Smooth muscle cell (in vitro differentiated cells): Measurements from ENCODE around the gene CCDC154. TPM values are rescaled to one million over a fixed set of nuclear protein-coding genes. Genes with fewer than 3 reads are reported as not detected.

Source experiments
- DNase-seq: peaks from one replicate; lab custom pipeline; 2025; ENCODE audit not compliant: unreplicated experiment; lab: John Stamatoyannopoulos, UW
- H2AFZ ChIP-seq: fragments of 200-600 bp; sonication (generic); 2 replicates; pipeline ENCODE4 v1.6.0; 2016; ENCODE audit warnings: antibody characterized with exemption, low read depth, mild to moderate bottlenecking
- H3F3A ChIP-seq: fragments of 200-600 bp; sonication (generic); 2 replicates; pipeline ENCODE4 v1.6.0; 2017; ENCODE audit warnings: antibody characterized with exemption, low read depth
- H3K27ac ChIP-seq: fragments of 200-600 bp; sonication (generic); 2 replicates; pipeline ENCODE4 v1.5.1; 2016; ENCODE audit warnings: low read depth, mild to moderate bottlenecking
- H3K27me3 ChIP-seq: fragments of 200-600 bp; sonication (generic); 2 replicates; pipeline ENCODE4 v1.6.1; 2016; ENCODE audit warnings: low read depth, mild to moderate bottlenecking
- H3K36me3 ChIP-seq: fragments of 200-600 bp; sonication (generic); 2 replicates; pipeline ENCODE4 v1.5.1; 2016; ENCODE audit warnings: low read depth
- H3K4me1 ChIP-seq: fragments of 200-600 bp; sonication (generic); 2 replicates; pipeline ENCODE4 v1.5.1; 2016; ENCODE audit warnings: low read depth
- H3K4me2 ChIP-seq: fragments of 200-600 bp; sonication (generic); 2 replicates; pipeline ENCODE4 v1.6.0; 2016; ENCODE audit warnings: mild to moderate bottlenecking
- H3K4me3 ChIP-seq: fragments of 200-600 bp; sonication (generic); 2 replicates; pipeline ENCODE4 v1.5.1; 2016; ENCODE audit warnings: mild to moderate bottlenecking
- H3K79me2 ChIP-seq: fragments of 200-600 bp; sonication (generic); 2 replicates; pipeline ENCODE4 v1.6.0; 2016; ENCODE audit warnings: low read depth, mild to moderate bottlenecking
- H3K9ac ChIP-seq: fragments of 200-600 bp; sonication (generic); 2 replicates; pipeline ENCODE4 v1.6.0; 2016; ENCODE audit warnings: low read depth
- H3K9me3 ChIP-seq: fragments of 200-600 bp; sonication (generic); replicated peaks from 2 replicates; pipeline ENCODE4 v1.5.1; 2016; ENCODE audit warnings: low read depth
- H4K20me1 ChIP-seq: fragments of 200-600 bp; sonication (generic); 2 replicates; pipeline ENCODE4 v1.6.0; 2016; ENCODE audit warnings: low read depth
- CTCF ChIP-seq: fragments of 200-600 bp; sonication (generic); IDR thresholded peaks from 2 replicates; pipeline ENCODE4 v1.5.1; 2017; ENCODE audit warnings: borderline replicate concordance, mild to moderate bottlenecking, antibody characterized with exemption; ENCODE audit not compliant: insufficient read depth, poor library complexity, severe bottlenecking
- WGBS: methylation state at CpG from one replicate; pipeline ENCODE4 v1.1.7; 2016; ENCODE audit warnings: low lambda C conversion rate; 5-methylcytosine and 5-hydroxymethylcytosine counted together
- polyA plus RNA-seq: library from polyadenylated mRNA; unstranded; fragments of >200 nt; fragmentation: Nextera tagmentation; extraction: Ambion mirVana; gene quantifications from 2 replicates; pipeline ENCODE4 v1.2.1, GENCODE V29; 2016
- total RNA-seq: library from RNA; depleted of rRNA; stranded (reverse); fragments of >200 nt; gene quantifications from 2 replicates; pipeline ENCODE4 v1.2.3, GENCODE V29; 2014

Gene CCDC154
- total and polyA plus RNA-seq, 2 experiments from 2014 or later, result 0.24 TPM; not detected in 1

- no peaks in the 10 kb centered on the region for H3F3A ChIP-seq
- H3K4me3 ChIP-seq, result peak overlapping the region; percentile 18
- no peaks in the 10 kb centered on the region for H3K36me3 ChIP-seq
- no peak overlapping the region for H2AFZ ChIP-seq
- no peak overlapping the region for H3K9ac ChIP-seq
- TF ChIP-seq CTCF, result no peak
- no peak for DNase-seq
- H4K20me1 ChIP-seq, result peaks cover 7% of the 10 kb centered on the region
- WGBS, result 81% methylated on average over 3 of the region's 3 CpGs
- peaks cover 7% of the 10 kb centered on the region for H3K4me1 ChIP-seq
- no peaks in the 10 kb centered on the region for H3K9me3 ChIP-seq
- no peak overlapping the region for H3K4me2 ChIP-seq
- H3K27ac ChIP-seq, result no peak overlapping the region
- no peaks in the 10 kb centered on the region for H3K27me3 ChIP-seq
- peaks cover 59% of the 10 kb centered on the region for H3K79me2 ChIP-seq
Observed at GRCh38 chr16:1472974-1473373, 28.6 kb upstream of the CCDC154 start.

GRCh38 chr16:1471569-1472194, 27.3 kb upstream of the CCDC154 start:
- no peak overlapping the region for H2AFZ ChIP-seq
- H3F3A ChIP-seq, result no peaks in the 10 kb centered on the region
- DNase-seq, result no peak
- H3K36me3 ChIP-seq, result no peaks in the 10 kb centered on the region
- no peak overlapping the region for H3K4me2 ChIP-seq
- H3K27ac ChIP-seq, result no peak overlapping the region
- peaks cover 7% of the 10 kb centered on the region for H3K4me1 ChIP-seq
- peaks cover 19% of the 10 kb centered on the region for H4K20me1 ChIP-seq
- no peak for TF ChIP-seq CTCF
- no peaks in the 10 kb centered on the region for H3K27me3 ChIP-seq
- no peaks in the 10 kb centered on the region for H3K9me3 ChIP-seq
- no peak overlapping the region for H3K4me3 ChIP-seq
- peaks cover 71% of the 10 kb centered on the region for H3K79me2 ChIP-seq
- WGBS, result 94% methylated on average over 25 of the region's 26 CpGs
- H3K9ac ChIP-seq, result no peak overlapping the region

DNA sequence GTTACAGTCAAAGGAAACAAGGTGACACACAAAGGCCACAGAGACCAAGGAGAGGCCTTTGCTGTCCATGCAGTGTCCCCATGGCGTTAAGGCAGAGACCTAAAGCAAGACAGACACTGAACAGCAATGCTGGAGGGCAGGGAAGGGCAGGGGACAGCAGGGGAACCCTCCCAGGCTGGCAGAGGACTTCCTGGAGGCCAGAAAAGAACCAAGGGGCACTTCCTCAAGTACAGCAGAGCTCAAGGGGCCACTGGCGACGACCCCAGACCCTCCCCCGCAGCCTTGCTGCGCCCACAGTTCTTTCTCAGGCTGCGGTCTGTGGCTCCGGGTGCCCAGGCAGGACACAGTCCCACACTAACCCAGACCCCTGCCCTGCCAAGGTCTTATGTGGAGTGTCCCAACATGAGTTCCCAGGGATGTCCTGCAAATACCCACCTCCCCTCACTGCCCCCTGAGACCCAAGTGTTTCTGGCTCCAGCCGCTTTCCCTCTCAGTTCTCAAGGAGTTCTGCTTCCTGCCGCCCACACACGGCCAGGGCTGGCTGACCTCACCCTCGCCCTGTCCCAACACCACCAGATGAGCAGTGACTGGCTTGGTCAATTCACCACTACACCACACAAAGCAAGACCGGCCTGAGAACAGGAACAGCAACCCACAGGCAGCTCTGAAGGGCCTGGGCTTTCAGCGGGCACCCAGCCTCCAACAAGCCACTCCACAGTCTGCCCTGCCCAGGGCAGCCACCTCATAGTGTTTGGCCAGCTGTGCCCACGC, 26.3 kb upstream of the CCDC154 start:
- Histone ChIP-seq H3K4me2 (peak overlapping the region; percentile 31), H3K9ac (no peak overlapping the region), H4K20me1 (peaks cover 28% of the 10 kb centered on the region), H3K27me3 (no peaks in the 10 kb centered on the region), H3K27ac (peak overlapping the region; percentile 6), H3K9me3 (no peaks in the 10 kb centered on the region), H3K4me3 (no peak overlapping the region), H2AFZ (no peak overlapping the region), H3K4me1 (peaks cover 7% of the 10 kb centered on the region), H3F3A (no peaks in the 10 kb centered on the region), H3K79me2 (peaks cover 71% of the 10 kb centered on the region), H3K36me3 (no peaks in the 10 kb centered on the region)
- no peak for TF ChIP-seq CTCF
- WGBS, result 71% methylated on average over 14 of the region's 14 CpGs
- DNase-seq, result no peak
